Thoracic aorta (tissue), 2 donors: ENCODE results near the gene CLCN3. TPM values are rescaled to one million over a fixed set of nuclear protein-coding genes. Genes with fewer than 3 reads are reported as not detected.

Source experiments
- ATAC-seq: fragments of 150-250 bp; one replicate; pipeline ENCODE4 v1.8.0; 2017; ENCODE audit warnings: low read depth; ENCODE audit not compliant: insufficient number of reproducible peaks, low FRiP score
- DNase-seq: peaks from one replicate; pipeline ENCODE4 v3.0.0-alpha.2; 2020; ENCODE audit warnings: low spot score
- H3K27ac ChIP-seq, 2 donors: fragments of 200-600 bp; sonication (generic); 1 replicate in 1 of 2; 2 replicates in 1 of 2; pipeline ENCODE4 v1.5.1; 2016; ENCODE audit warnings: mild to moderate bottlenecking in 2 of 2, moderate library complexity in 2 of 2
- H3K27me3 ChIP-seq: fragments of 200-600 bp; sonication (generic); replicated peaks from 2 replicates; pipeline ENCODE4 v1.6.0; 2016; ENCODE audit warnings: mild to moderate bottlenecking; ENCODE audit not compliant: insufficient read depth
- H3K36me3 ChIP-seq: fragments of 200-600 bp; sonication (generic); one replicate; pipeline ENCODE4 v1.5.1; 2016
- H3K4me1 ChIP-seq, 2 donors: fragments of 200-600 bp; sonication (generic); 1 replicate in 1 of 2; 2 replicates in 1 of 2; pipeline versions ENCODE4 v1.5.1 to v1.6.0; 2016; ENCODE audit warnings: low read depth in 2 of 2, mild to moderate bottlenecking in 1 of 2; ENCODE audit not compliant: control insufficient read depth in 1 of 2
- H3K4me3 ChIP-seq: fragments of 200-600 bp; sonication (generic); 2 replicates; pipeline ENCODE4 v1.5.1; 2016; ENCODE audit warnings: mild to moderate bottlenecking
- H3K9me3 ChIP-seq: fragments of 200-600 bp; sonication (generic); 2 replicates; pipeline ENCODE4 v1.5.1; 2016
- CTCF ChIP-seq: fragments of 200-600 bp; sonication (generic); IDR thresholded peaks from one replicate; pipeline ENCODE4 v1.5.1; 2019; ENCODE audit warnings: antibody characterized with exemption
- total RNA-seq, 2 donors: library from RNA; depleted of rRNA; stranded (reverse); fragments of >200 nt; gene quantifications; one replicate each; pipeline versions ENCODE4 v1.1.0 to v1.2.3, GENCODE V29; 2016

Gene CLCN3
- total RNA-seq, 2 donors from 2014 or later: 13.0 to 20.0 TPM

- Histone ChIP-seq H3K27me3 (no peaks in the 10 kb centered on the region), H3K27ac (no peak overlapping the region), H3K4me3 (no peak overlapping the region), H3K9me3 (no peaks in the 10 kb centered on the region), H3K36me3 (no peaks in the 10 kb centered on the region), H3K4me1 (peaks cover 9 to 20% of the 10 kb centered on the region in 2 donors)
- no peak for TF ChIP-seq CTCF
- DNase-seq (no peak), ATAC-seq (no peak)
Measured at GRCh38 chr4:169662206-169662605, 41.8 kb downstream of the CLCN3 start.

- no peaks in the 10 kb centered on the region for H3K9me3 ChIP-seq
- no peak for ATAC-seq
- DNase-seq: no peak
Measured at GRCh38 chr4:169663402-169663801, 43.0 kb downstream of the CLCN3 start.

GRCh38 chr4:169663831-169664230, 43.5 kb downstream of the CLCN3 start:
- Histone ChIP-seq H3K9me3 (no peaks in the 10 kb centered on the region), H3K36me3 (no peaks in the 10 kb centered on the region), H3K27me3 (no peaks in the 10 kb centered on the region), H3K4me3 (no peak overlapping the region), H3K27ac (no peak overlapping the region), H3K4me1 (peaks cover 9 to 20% of the 10 kb centered on the region in 2 donors)
- ATAC-seq: no peak
- DNase-seq: no peak
- no peak for TF ChIP-seq CTCF

More at GRCh38 chr4:169663402-169663801, 43.0 kb downstream of the CLCN3 start:
- no peak for TF ChIP-seq CTCF
- Histone ChIP-seq H3K27me3 (no peaks in the 10 kb centered on the region), H3K27ac (no peak overlapping the region), H3K4me1 (peaks cover 9 to 20% of the 10 kb centered on the region in 2 donors), H3K4me3 (no peak overlapping the region), H3K36me3 (no peaks in the 10 kb centered on the region)

GRCh38 chr4:169664615-169665014, 44.2 kb downstream of the CLCN3 start:
- Histone ChIP-seq H3K4me1 (peaks cover 7 to 14% of the 10 kb centered on the region in 2 donors), H3K27me3 (no peaks in the 10 kb centered on the region), H3K36me3 (no peaks in the 10 kb centered on the region), H3K27ac (no peak overlapping the region), H3K4me3 (no peak overlapping the region), H3K9me3 (no peaks in the 10 kb centered on the region)
- ATAC-seq (no peak), DNase-seq (no peak)
- TF ChIP-seq CTCF: no peak

- DNase-seq (no peak), ATAC-seq (no peak)
- Histone ChIP-seq H3K4me1 (peaks cover 7 to 12% of the 10 kb centered on the region in 2 donors), H3K4me3 (no peak overlapping the region), H3K27ac (no peak overlapping the region), H3K9me3 (no peaks in the 10 kb centered on the region), H3K27me3 (no peaks in the 10 kb centered on the region), H3K36me3 (no peaks in the 10 kb centered on the region)
- no peak for TF ChIP-seq CTCF
Measured at GRCh38 chr4:169665046-169665737, 44.8 kb downstream of the CLCN3 start.
